ENCODE results near the gene EHD3. TPM values are rescaled to one million over a fixed set of nuclear protein-coding genes. Genes with fewer than 3 reads are reported as not detected.

The EHD3 gene
- total RNA-seq, 1 donor from 2014 or later: 40.3 TPM

Other genes starting within 250 kb of the EHD3 start
- gene GALNT14, start 95.7 kb upstream of the EHD3 start, total RNA-seq: 6.6 and 7.9 TPM in 2 replicates
- 2.4 and 3.3 TPM in 2 replicates for gene CAPN14, start 16.6 kb upstream of the EHD3 start, total RNA-seq
- not detected in 2 replicates for gene XDH, start 180.6 kb downstream of the EHD3 start, total RNA-seq